Measurements from ENCODE around the gene ACSS1.
"Not testable (repeated sequence)": the region's sequence is repeated elsewhere in the genome, so short reads cannot be mapped to it uniquely, and the experiment has no call there.

Gene ACSS1

GRCh38 chr20:25009218-25010145 lies 48.5 kb downstream of the ACSS1 start:
- peak in 1 of 2 experiments; percentile 19 for DNase-seq

- DNase-seq = no peak
These were observed 49.3 kb downstream of the ACSS1 start for GRCh38 chr20:25008388-25009217.

GRCh38 chr20:25007491-25008305 lies 50.2 kb downstream of the ACSS1 start:
- DNase-seq = no peak

- DNase-seq = no peak
These were observed 51.3 kb downstream of the ACSS1 start for GRCh38 chr20:25006431-25007167.

- no peak for DNase-seq
These were observed 52.3 kb downstream of the ACSS1 start for GRCh38 chr20:25005661-25006060.

GRCh38 chr20:25005220-25005619 lies 52.7 kb downstream of the ACSS1 start:
- DNase-seq = no peak

GRCh38 chr20:25003002-25003401 lies 54.9 kb downstream of the ACSS1 start:
- DNase-seq = no peak

GRCh38 chr20:25001323-25001722 lies 56.6 kb downstream of the ACSS1 start:
- DNase-seq = not testable (repeated sequence)

GRCh38 chr20:25000268-25000801 lies 57.6 kb downstream of the ACSS1 start:
- DNase-seq = peak in 1 of 2 experiments; percentile 8

GRCh38 chr20:24999568-24999967 lies 58.4 kb downstream of the ACSS1 start:
- DNase-seq = no peak

GRCh38 chr20:24998631-24999445 lies 59.1 kb downstream of the ACSS1 start:
- DNase-seq = no peak

- no peak for DNase-seq
These were observed 59.8 kb downstream of the ACSS1 start for GRCh38 chr20:24998121-24998520.

- DNase-seq = peak in 1 of 2 experiments; percentile 58
These were observed 61.2 kb downstream of the ACSS1 start for GRCh38 chr20:24996449-24997377.

- no peak for DNase-seq
These were observed 62.0 kb downstream of the ACSS1 start for GRCh38 chr20:24995741-24996448.

GRCh38 chr20:24994470-24995368 lies 63.2 kb downstream of the ACSS1 start:
- peak; percentile 39 to 89 for DNase-seq

- peak in 1 of 2 experiments; percentile 37 for DNase-seq
These were observed 63.8 kb downstream of the ACSS1 start for GRCh38 chr20:24994186-24994465.

- DNase-seq = peak; percentile 69 to 82
These were observed 64.4 kb downstream of the ACSS1 start for GRCh38 chr20:24993337-24994185.

Measured in NCI-H526 (cell line).